Activated CD4-positive, alpha-beta T cell treated with anti-CD3 and anti-CD28 coated beads, Interleukin-2, amount 50 U/mL, for 16 hours (primary cell): ENCODE data around the gene EFCAB6.

Experiments used
- DNase-seq: peaks from one replicate; pipeline ENCODE4 v3.0.0-alpha.2; 2020

EFCAB6 gene

DNA sequence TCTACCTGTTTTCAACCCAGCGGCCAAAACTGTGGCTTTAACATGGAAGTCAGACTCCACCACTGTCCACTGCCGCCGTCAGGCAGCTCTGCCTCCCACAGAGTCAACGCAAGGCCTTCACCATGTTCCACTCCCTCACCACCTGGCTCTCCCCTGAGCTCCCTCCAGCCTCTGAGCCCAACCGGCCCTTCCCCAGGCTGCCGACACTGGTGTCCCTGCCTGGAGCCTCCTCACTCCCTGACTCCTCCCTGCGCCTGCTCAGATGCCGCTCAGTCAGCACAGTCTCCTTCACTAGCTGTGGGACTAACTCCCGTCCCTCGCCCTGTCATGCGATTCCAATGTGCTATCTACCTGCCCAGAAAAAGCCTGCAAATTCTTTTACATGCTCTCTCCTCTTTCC lies 33.9 kb upstream of the EFCAB6 start:
- DNase-seq: no peak

DNA sequence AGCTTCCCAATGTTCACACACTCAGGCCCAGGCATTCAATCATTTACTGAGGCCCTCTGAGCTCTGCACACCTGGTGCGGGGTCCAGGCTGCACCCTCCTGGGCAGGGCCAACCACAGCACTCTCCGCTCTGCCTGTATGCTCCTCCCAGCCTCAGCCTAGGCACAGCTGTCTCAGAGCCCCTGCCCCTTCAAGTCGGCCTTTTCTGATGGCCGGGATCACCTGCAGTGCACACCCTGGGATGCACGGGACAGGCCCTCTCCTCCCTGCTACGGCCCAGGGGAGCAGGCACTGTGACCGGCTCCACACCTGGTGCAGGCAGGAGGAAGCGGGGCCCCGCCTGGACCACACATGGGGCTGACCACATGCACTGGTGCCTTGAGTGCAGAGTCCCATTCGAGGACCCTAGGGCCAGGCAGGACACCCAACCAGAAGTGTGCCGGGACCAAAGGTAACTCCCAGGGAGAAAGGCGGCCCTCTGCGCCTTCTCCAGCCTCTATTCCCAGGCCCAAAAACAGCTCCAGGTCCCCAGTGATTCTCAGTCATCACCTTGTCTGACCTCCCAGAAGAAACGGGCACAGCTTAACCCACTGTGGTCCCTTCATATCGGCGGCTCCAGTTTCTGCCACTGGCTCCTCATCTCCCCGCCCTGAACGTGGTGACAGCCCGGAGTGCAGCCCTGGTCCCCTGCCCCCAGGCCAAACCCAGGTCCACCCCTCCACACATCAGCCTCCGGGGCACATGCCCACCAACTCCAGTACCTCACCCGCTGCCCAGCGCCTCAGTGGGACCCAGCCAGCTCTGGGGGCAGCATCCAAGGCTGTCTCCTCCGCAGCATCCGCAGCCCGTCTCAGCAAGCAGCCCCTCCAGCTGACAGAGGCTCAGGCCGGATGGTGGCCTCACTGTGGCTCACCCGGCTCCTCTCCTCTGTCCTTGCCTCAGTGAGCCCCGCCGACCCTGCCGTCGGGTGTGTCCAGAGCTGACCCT lies 32.7 kb upstream of the EFCAB6 start:
- no peak for DNase-seq

DNA sequence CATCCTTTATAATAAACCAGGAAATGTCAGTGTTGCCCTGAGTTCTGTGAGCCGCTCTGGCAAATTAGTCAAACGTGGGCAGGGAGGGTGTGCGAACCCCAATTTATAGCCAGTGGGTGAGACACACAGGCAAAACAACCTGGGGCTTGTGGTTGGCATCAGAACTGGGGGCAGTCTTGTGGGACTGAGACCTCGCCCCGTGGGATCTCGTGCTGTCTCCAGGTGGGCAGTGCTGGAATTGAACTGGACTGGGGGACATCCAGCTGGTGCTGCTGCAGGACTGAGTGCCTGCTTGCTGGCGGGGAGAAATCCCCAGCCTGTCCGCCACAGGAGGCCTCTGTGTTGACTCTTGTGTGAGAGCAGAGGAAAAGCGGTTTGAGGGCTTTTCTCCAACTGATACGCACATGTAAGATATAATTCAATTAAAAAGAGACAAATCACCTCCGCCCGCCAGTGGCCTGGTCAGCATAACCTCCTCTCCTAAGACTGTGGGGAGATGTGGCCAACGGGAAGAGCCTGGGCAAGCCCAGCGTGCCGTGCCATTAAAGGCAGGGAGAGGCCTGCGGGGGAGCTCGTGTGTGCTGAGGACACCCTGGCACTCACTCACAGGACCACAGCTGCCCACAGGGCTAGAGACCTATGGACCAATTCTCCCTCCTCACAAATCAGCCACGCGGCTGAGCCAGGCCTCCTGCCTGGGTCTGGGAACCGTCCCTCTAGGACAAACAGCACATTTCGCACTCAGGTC lies 31.9 kb upstream of the EFCAB6 start:
- DNase-seq: no peak

DNA sequence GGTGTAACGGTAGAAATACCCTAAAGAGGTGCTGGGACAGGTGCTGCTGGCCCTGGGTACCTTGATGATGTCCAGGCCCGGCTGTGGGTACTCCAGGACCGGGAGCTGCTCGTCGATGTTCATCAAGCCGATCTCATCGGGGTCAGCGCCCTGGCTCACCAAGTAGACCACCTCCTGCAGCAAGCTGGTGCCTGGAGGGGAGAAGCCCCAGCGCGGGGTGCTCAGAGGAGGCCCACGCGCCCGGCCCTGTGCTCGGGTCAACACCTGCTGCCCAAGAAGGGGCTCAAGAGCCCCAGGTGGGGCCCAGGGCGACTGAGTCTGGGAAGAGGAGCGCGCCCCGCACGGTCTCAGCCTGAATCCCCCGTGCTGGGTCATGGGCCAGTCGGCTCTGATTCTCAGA lies 29.6 kb upstream of the EFCAB6 start:
- DNase-seq: no peak

DNA sequence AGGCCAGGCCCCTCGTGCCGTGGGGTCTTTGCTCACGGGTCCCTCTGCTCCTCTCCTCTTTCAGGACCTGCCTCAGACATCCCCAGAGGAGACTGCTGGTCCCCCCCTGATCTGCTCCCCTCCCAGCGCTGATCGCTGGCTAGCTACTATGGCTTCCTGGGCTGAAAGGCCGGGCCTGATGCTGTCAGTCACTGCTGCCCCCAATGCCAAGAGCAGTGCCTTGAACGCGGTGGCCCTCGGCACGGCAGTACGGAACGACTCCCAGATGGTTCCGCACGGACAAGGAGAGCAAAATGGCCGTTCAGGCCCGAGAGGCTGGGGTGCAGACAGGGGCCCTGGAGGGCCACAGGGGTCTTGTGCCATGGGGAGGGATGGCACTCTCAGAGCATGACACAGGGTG lies 28.7 kb upstream of the EFCAB6 start:
- no peak for DNase-seq

DNA sequence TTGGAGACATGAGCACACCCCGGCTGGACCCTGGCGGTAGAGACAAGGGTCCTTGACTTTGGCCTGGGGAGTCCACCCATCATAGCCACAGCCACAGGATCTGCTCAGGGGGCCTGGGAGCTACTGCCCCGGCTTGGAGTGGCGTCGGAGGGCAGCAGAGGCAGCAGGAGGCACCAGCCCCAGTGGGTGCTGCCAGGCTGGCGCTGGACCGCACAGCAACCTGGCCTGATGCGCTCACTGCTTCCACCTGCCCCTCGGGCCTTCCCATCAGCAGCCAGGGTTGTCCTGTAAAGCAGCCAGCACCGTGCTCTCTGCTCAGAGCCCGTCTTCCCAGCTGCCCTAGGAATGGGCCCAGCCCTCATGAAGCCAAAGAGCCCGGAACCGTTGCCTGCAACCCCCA lies 28.3 kb upstream of the EFCAB6 start:
- no peak for DNase-seq

DNA sequence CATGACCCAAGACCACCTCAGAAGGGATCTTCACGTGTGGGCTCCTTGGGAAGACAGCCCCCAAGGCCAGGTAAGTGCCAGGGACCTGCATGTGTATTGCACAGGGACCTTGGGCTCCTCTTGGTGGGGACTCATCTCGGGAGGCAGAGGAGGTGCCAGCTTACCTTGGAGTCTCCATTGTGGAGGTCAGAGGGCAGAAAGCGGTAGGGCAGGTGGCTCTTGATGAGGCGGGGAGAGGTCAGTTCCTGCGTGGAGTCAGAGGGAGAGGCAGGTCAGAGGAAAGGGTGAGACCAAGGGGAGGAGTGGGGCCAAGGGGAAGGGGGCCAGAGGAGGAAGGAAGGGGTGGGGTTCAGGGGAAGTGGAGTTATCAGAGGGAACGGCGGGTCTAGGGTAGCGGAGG lies 27.7 kb upstream of the EFCAB6 start:
- no peak for DNase-seq

DNA sequence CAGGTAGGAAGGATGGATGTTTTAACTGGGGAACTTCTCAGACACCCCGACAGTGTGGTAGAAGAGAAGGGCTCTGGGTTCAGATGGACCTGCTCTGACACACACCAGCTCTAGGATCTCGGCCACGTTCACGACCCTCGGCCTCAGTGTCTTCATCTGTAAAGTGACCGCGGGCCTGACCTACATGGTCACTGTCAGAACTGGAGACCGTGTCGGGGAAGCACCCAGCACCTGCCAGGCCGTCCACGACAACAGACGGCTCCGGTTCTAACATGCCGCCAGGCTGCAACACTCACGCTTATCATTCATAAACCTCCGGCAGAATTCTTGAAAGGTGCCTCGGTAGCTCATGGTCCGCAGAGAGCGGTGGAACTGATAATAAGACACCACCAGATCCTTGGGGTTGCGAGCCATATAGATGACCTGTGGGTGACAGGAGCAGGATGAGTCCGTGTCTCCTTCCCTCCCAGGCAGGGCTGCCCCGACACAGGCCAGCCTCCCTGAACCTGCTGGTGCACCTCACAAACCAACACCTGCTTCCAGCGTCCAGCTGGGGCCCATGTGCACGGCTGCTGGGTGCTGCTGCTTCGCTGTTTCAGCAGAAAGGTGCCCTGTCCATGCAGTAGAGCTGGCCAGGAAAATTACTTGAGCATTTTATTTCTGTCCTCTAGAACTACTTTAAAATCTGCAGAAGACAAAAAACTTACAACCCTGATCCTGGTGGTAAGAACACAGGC lies 26.6 kb upstream of the EFCAB6 start:
- no peak for DNase-seq

DNA sequence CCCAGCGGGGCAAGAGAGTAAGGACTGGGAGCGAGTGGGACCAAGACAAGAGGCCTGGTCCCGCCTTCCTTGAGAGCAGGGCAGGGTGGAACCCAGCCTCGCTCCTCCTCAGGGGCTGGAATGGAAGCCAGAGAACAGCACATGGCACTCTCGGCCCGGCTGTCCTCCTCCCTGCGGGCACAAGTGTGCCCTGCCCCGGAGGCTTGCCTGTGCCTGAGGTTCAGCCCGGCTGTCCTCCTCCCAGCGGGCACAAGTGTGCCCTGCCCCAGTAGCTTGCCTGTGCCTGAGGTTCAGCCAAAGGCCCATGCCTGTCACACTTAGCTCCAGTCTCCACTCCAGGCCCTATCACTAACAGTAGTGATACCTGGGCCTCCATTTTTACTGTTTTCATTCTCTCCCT lies 26.1 kb upstream of the EFCAB6 start:
- no peak for DNase-seq

DNA sequence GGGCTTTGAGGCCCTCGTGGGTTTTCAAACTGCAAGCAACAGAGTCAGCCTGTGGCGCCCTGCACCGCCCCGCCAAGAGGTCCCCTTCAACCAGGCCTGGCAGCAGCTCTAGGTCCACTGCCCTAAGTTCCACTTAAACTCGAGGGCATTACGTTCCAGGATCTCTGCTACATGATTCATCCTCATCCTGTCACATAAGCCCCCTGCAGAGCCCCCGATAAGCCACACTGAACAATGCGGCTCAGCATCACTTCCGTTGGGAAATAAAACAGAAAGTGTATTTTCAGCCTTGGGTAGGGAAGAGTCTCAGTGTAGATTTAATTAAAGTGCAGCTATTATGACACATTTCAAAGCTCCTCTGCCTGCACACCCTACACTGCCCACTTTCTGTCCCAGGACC lies 25.6 kb upstream of the EFCAB6 start:
- no peak for DNase-seq

DNA sequence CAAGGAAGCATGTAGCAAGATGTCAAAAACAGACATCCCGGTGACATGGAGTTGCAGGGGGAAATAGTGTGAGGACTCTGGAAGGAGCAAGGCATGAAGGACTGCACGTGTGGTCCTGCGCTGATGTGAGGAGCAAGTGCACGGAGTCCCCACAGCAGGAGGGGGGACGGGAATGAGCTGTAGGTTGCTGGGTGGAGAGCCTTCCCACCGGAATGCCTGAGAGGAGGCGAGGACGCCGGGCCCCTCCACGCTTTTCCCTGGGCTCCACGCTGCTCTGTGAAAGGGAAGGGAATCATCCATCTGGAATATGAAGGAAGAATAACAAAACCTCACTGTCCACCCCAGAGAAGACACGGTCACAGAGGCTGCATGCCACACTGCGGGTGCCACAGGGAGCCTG lies 23.6 kb upstream of the EFCAB6 start:
- no peak for DNase-seq

DNA sequence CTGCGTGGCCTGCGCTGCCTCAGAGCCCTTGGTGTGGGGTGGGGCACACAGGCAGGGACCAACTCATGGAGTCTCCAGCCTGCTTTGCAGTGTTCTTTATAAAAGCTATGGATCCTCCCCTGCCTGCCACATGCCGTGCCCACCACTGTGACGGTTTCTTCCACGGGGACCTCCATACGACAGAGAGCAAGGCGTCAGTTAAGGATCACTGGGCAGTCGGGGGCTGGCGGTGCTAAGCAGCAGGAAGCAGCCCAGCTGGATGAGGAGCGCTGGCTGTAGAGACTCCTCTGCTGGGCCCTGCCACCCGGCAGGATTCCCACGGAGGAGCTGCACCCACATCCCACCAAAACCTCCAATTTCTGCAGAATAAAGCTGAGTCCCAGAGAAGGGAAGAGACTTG lies 23.1 kb upstream of the EFCAB6 start:
- no peak for DNase-seq

DNA sequence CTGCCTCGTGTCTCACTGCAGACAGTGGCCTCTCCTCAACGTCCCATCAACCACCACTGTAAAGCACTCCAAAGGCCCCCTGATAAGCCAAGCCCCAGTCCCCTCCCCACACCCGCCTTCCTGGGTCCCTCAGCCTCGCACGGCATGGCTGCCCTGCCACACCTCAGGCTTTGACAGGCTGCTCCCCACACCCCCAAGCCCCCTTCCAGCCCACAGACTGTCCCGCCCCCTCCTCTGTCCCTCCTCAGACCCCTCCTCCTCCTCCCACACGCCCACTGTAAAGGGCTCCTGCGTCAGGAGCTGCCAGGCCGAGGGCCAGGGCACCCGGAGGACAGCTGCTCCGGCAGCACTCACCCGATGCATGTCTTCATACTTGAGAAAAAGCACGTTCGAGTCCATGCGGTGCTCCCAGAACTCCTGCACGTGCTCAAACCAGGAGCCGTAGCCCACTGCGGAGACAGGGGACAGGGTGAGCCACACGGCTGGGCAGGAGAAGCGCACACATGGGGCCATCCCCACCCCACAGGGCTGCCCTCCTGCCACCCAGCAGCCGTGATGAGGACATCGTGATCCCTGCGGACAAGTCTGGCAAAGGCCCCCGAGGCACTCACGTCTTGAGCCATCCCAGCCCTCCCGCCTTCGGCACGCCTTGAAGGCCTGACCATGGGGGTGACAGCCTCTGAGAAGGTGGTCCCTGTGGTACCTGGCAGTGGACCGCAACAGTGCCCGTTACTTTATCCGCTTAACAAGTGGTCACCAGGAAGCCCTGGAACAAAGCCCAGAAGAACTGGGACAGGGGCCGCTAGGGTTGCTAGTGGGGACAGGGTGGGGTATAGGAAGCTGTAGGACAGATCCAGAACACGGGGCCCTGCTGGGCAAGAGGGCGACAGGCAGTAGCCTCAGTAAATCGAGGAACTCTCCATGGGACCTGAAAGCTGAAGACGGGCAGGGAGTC lies 21.5 kb upstream of the EFCAB6 start:
- no peak for DNase-seq

DNA sequence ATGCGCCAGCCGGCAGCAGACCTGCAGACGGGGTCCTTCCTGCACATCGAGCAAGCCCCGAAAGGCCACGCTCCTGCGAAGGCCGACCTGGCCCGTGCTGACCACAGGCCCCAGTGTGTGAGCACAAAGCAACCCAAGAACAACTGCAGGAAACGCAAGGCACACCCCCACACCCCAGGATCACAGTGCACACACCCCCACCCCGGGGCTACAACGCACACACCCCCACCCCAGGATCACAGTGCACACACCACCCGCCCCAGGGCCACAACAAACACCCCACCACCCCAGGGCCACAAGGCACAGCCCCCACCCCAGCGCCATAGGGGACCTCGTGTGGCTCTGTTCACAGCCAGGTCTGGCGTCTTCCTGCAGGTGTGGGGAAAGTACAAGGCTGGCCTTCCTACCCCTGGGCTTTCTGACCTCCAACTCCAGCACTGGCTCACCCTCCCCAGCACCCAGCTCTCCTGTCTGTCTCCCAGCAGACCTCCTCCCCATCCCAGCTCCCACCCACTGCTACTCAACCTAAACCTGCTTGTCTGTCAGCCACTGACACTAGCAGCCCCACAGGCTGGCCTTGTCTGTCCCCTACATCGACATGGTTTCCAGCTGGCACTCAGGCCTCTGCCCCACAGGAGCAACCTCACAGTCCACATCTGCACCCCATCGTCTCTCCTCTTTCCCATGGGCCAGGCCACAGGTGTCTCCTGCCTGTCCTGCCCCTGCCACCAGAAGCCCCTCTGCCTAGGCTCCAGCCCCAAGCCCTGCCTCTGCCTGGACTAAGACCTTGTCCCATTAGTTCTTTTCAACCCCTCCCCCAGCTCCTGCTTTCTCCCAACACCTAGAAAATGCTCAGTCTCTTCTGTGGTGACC lies 20.5 kb upstream of the EFCAB6 start:
- DNase-seq: no peak

DNA sequence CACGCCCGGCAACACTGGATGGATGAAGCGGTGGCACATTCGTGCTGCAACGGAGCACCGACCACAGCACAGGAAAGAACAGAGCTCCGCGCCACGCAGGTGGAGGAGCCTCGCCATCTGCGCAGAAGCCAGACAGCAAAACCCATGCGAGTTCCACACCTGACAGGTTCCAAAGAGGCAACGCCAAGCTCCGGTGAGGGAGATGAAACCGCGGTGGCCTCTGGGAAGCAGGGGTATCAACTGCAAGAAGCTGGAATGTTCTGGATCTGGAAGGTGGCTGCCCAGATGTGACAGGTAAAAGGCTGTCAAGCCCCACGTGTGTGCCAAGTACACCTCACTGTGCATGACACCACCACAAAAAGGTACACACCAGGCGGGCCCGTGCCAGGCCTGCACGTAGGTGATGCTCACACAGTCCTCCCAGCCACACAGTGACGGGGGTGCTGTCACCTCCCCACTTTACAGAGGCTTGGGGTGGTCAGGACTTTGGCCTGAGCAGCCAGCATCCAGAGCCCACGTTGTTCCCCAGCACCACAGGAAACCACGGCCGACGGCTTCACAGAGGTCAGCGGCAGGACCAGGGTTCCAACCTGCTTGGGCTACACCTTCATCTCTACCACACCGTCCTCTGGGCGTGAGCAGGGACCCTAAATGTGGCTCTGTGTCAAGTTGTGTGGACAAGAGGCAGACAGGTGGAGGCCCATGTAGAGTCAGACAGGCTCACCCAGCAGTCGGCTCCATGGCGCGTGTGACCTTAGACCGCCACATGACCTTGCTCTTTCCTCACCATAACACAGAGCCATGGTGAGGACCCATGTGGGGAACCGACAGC lies 19.7 kb upstream of the EFCAB6 start:
- DNase-seq: no peak

DNA sequence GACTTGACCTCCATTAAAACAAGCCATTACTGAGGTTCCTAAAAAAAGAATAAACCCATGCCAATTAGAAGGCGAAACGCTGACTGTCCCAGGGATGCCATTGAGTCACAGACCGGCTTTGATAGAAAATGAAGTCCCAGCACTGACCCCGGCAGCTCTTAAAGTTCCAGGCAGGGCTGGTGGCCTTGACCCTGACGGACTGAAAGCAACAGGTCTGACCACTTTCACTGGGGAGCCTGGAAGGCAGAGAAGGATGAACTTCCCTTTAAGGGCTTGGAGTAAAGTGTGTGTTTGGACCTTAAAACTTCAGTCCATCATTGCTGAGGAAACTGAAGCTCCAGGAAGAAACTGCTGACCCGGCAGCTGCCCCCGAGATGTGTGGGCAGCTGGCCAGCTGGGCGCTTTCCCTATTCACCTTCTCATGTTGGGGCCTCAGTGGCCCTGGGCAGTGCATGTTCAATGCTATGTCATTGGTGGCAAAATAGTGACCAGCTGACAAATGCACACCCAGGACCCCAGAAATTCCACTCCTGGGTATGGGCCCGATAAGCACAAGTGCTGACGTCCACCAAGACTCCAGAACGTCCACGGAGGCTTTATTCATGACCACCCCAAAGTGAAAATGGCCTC lies 18.9 kb upstream of the EFCAB6 start:
- DNase-seq: no peak

DNA sequence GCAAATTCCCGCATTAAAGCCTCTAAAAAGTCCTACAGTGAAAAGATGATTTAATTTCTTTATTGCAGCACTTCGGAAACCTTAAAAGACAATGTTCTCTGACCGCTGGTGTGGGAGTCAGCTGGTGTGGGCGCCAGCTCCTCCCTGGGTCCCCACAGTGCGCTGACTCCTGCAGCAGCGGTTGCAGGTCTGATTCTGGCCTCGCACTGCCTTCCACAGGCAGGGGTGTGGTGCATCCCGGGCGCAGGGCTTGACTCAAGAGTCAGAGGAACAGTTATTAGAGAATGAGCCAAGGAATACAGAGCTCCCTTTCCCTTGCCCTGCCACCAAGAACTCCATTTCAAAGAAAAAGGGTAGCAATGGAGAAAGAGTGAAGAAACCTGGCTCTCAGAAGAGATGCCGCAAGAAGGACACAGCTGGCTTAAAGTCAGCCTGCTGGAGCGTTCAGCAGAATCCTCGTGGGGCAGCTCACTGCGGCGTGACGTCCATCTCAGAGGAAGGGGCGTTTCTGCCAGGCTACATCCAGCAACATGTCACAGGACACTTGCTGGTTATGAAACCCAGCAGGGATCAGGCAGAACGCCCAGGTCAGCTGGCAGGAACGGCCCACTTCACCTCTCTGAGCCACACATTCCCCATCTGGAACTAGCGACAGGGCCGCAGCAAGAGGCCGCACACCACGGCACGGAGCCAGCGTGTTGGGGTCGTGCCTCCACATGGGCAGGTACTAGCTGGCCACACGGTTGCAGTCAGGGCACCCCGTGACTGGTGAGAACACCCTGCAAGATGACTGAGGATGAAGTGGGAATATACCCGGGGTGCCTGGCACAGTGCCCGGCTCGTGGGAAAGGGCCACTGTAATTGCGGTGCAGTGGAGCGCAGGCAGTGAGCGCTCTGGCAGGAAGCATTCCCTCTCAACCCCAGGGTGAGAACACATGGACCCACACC lies 18.1 kb upstream of the EFCAB6 start:
- DNase-seq: no peak

DNA sequence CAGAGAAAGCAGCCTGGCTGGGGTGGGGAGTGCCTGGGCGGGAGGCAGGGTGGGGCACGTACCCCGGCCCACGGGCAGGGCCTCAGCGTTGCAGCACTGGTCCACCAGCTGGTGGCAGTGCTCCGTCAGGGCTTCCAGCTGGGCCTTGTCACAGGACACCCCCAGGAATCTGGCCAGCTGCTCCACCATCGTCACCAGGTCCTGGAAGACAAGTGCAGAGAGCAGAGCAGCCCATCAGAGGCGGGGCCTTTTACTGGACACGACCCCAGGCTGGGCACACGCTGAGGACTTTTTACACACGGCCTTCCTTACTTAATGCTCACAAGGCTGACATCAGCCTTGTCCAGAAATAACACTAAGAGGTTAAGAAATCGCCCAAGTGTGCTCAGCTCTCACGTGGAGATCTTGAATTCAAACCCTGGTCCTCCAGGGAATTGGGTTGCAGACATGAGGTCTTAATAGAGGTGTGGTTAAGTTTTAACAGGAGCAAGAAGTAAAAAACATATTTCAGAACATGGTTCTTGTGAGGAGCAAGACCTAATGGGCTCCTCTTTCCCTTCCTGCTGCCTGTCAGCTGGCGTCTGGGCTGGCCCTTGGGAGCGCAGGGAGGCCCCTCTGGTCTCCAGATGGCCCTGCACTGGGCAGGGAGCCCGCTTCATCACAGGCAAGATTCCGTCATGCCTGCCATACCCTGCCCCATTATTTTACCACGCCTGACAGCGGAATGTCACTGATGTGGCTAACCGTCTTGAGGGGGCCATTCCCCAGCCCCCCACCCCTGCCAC lies 17.1 kb upstream of the EFCAB6 start:
- no peak for DNase-seq
